ENCODE data around the gene ZNF593. TPM values are rescaled to one million over a fixed set of nuclear protein-coding genes. Genes with fewer than 3 reads are reported as not detected.

The ZNF593 gene
- total RNA-seq, 3 donors from 2014 or later (not counting 1 experiment from before 2014, with no cell fraction given) = 8.6 to 17.8 (median 15.6) TPM

DNA sequence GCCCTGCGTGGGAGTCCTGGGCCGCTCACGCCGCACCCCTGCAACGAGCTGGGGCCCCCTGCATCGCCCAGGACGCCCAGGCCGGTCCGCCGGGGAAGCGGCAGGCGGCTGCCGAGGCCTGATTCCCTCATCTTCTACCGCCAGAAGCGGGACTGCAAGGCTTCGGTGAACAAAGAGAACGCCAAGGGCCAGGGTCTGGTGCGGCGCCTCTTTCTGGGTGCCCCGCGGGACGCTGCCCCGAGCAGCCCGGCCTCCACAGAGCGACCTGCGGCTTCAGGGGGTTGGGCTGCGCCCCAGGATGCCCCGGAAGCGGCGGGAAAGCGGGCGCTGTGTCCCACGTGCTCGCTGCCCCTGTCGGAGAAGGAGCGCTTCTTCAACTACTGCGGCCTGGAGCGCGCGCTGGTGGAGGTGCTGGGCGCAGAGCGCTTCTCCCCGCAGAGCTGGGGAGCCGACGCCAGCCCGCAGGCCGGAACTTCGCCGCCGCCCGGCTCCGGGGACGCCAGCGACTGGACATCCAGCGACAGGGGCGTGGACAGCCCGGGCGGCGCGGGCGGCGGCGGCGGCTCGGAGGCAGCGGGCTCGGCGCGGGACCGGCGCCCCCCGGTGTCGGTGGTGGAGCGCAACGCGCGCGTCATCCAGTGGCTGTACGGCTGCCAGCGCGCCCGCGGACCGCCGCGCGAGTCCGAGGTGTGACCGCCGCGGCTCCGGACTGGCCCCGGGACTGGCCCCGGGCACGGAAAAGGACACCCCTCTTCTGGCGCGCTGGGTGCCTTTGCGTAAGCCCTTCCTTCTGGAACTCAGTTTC lies 8.1 kb upstream of the ZNF593 start:
- H3K4me3 ChIP-seq (ENCODE audit: low read length) = no peak overlapping the region
- no peaks in the 10 kb centered on the region for H3K9me3 Mint-ChIP-seq
- no peaks in the 10 kb centered on the region for H3K36me3 Mint-ChIP-seq
- H3K27me3 ChIP-seq (ENCODE audit: control insufficient read depth, insufficient read depth, low read length) = peaks cover 25% of the 10 kb centered on the region
- H3K27ac Mint-ChIP-seq = no peak overlapping the region
- WGBS (ENCODE audit: insufficient coverage) = 5% methylated on average over 98 of the region's 98 CpGs
- peak in 2 of 3 donors; percentile 50 to 54 for ATAC-seq
- TF ChIP-seq, protein P1, sequence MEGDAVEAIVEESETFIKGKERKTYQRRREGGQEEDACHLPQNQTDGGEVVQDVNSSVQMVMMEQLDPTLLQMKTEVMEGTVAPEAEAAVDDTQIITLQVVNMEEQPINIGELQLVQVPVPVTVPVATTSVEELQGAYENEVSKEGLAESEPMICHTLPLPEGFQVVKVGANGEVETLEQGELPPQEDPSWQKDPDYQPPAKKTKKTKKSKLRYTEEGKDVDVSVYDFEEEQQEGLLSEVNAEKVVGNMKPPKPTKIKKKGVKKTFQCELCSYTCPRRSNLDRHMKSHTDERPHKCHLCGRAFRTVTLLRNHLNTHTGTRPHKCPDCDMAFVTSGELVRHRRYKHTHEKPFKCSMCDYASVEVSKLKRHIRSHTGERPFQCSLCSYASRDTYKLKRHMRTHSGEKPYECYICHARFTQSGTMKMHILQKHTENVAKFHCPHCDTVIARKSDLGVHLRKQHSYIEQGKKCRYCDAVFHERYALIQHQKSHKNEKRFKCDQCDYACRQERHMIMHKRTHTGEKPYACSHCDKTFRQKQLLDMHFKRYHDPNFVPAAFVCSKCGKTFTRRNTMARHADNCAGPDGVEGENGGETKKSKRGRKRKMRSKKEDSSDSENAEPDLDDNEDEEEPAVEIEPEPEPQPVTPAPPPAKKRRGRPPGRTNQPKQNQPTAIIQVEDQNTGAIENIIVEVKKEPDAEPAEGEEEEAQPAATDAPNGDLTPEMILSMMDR (IDR thresholded peaks at IDR 0.05) = no peak
- no peak overlapping the region for H3K27ac ChIP-seq (ENCODE audit: low read length)
- peaks cover 26% of the 10 kb centered on the region for H3K4me1 ChIP-seq (ENCODE audit: control insufficient read depth, insufficient read depth, low read length)
- H3K36me3 ChIP-seq (ENCODE audit: control insufficient read depth, insufficient read depth, low read length) = no peaks in the 10 kb centered on the region
- intact Hi-C loops (cut with micrococcal nuclease) = loop anchor here (10.0 kb wide), 1 partner anchor 233 kb away; no protein-coding TSS in a partner anchor
- peaks cover 0 to 12% of the 10 kb centered on the region in 2 donors for H3K4me1 Mint-ChIP-seq
- peak overlapping the region; percentile 62 for H3K4me3 Mint-ChIP-seq
- peaks cover 16 to 37% of the 10 kb centered on the region in 2 donors for H3K27me3 Mint-ChIP-seq (ENCODE audit: low read depth in 2 of 2)
- H3K9me3 ChIP-seq (ENCODE audit: control insufficient read depth, insufficient read depth, low read length) = no peaks in the 10 kb centered on the region
- DNase-seq = peak in 1 of 2 donors; percentile 53

DNA sequence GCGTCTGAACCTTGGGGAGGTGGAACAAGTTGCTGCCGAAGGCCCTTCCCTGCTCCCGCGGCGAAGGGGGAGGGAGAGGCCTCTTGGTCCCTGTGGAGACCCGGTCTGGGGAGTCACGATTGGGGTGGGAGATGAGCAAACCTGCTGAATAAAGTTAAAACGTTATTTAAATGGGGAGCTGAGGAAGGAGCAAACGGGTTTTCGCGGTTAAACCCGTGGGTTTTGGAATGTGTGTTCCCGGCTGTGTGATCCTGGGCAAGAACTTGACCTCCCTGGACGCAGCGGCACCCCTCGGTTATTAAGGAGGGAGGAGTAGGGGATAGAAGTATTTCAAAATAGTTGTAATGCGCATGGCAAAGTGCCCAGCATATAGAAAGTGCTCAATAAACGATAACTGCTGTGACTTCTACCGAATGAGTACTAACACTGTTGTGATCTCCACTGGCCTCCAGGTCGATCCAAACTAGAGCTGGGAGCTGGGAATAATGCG lies 7.4 kb upstream of the ZNF593 start:
- no peaks in the 10 kb centered on the region for H3K9me3 ChIP-seq (ENCODE audit: control insufficient read depth, insufficient read depth, low read length)
- DNase-seq (no peak), ATAC-seq (no peak)
- peaks cover 25% of the 10 kb centered on the region for H3K4me1 ChIP-seq (ENCODE audit: control insufficient read depth, insufficient read depth, low read length)
- intact Hi-C loops (cut with micrococcal nuclease) = loop anchor here (10.0 kb wide), 1 partner anchor 233 kb away; no protein-coding TSS in a partner anchor
- no peak overlapping the region for H3K4me3 ChIP-seq (ENCODE audit: low read length)
- H3K36me3 ChIP-seq (ENCODE audit: control insufficient read depth, insufficient read depth, low read length) = no peaks in the 10 kb centered on the region
- Mint-ChIP-seq H3K4me3 (peak overlapping the region; percentile 62), H3K9me3 (no peaks in the 10 kb centered on the region), H3K36me3 (no peaks in the 10 kb centered on the region), H3K27me3 (ENCODE audit: low read depth in 2 of 2) (peaks cover 16 to 37% of the 10 kb centered on the region in 2 donors), H3K4me1 (peaks cover 0 to 17% of the 10 kb centered on the region in 2 donors), H3K27ac (no peak overlapping the region)
- TF ChIP-seq, protein P1 (IDR thresholded peaks at IDR 0.05) = no peak
- H3K27me3 ChIP-seq (ENCODE audit: control insufficient read depth, insufficient read depth, low read length) = peaks cover 22% of the 10 kb centered on the region
- H3K27ac ChIP-seq (ENCODE audit: low read length) = no peak overlapping the region
- 32% methylated on average over 21 of the region's 21 CpGs for WGBS (ENCODE audit: insufficient coverage)

GRCh38 chr1:26163684-26164035 lies 6.0 kb upstream of the ZNF593 start:
- WGBS (ENCODE audit: insufficient coverage) = 68% methylated on average over 9 of the region's 9 CpGs
- Mint-ChIP-seq H3K4me1 (peaks cover 0 to 17% of the 10 kb centered on the region in 2 donors), H3K27ac (no peak overlapping the region), H3K27me3 (ENCODE audit: low read depth in 2 of 2) (peaks cover 7 to 31% of the 10 kb centered on the region in 2 donors), H3K36me3 (no peaks in the 10 kb centered on the region), H3K4me3 (peak overlapping the region; percentile 13), H3K9me3 (no peaks in the 10 kb centered on the region)
- H3K27me3 ChIP-seq (ENCODE audit: control insufficient read depth, insufficient read depth, low read length) = peaks cover 19% of the 10 kb centered on the region
- TF ChIP-seq, protein P1 (IDR thresholded peaks at IDR 0.05) = no peak
- ATAC-seq (no peak), DNase-seq (no peak)
- intact Hi-C loops (cut with micrococcal nuclease) = loop anchor here (1.0 to 10.0 kb wide), 2 partner anchors 58 to 231 kb away; no protein-coding TSS in a partner anchor
- H3K4me1 ChIP-seq (ENCODE audit: control insufficient read depth, insufficient read depth, low read length) = peaks cover 25% of the 10 kb centered on the region
- no peaks in the 10 kb centered on the region for H3K9me3 ChIP-seq (ENCODE audit: control insufficient read depth, insufficient read depth, low read length)
- no peak overlapping the region for H3K4me3 ChIP-seq (ENCODE audit: low read length)
- no peaks in the 10 kb centered on the region for H3K36me3 ChIP-seq (ENCODE audit: control insufficient read depth, insufficient read depth, low read length)
- H3K27ac ChIP-seq (ENCODE audit: low read length) = no peak overlapping the region

Data from natural killer cell (primary cell).